Erythroblast (primary cell): ENCODE results near the gene ANKRD62.

Source experiments
- GATA1 ChIP-seq: IDR thresholded peaks from 2 replicates; pipeline ENCODE4 v1.6.1; 2011; ENCODE audit warnings: low read depth, mild to moderate bottlenecking, control low read depth, low read length, moderate library complexity
- POLR2A ChIP-seq: IDR thresholded peaks from 2 replicates; pipeline ENCODE4 v1.6.1; 2011; ENCODE audit warnings: mild to moderate bottlenecking, low read length

DNA sequence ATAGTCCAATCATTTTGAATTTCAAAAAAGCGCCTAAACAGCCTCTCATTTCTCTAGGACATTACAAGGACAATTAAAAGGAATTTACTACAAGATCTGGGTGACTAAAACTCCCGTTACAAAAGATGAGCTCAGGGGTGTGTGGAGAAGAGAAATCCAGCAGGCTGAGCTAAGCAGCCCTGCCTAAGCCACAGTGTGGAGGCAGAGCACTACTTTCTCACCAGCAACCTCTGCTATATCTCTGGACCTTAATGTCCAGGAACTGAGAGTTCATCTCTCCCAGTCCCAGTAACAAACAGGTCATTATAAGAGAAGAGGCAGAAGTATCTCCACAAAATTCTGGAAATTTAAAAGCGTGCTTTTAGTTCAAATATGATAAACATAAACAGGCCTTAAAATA lies 18.9 kb upstream of the ANKRD62 start:
- no peak for TF ChIP-seq POLR2A
- TF ChIP-seq GATA1: no peak
